Activated CD4-positive, alpha-beta T cell treated with anti-CD3 and anti-CD28 coated beads, Interleukin-2, amount 50 U/mL, for 48 hours (primary cell): Measurements from ENCODE around the gene TBL1X.
"Not testable (repeated sequence)": the region's sequence is repeated elsewhere in the genome, so short reads cannot be mapped to it uniquely, and the experiment has no call there.

Experiments used
- DNase-seq, 2 experiments: peaks; one replicate each; pipeline ENCODE4 v3.0.0-alpha.2; 2020

Gene TBL1X

GRCh38 chrX:9464435-9465371 is at the start of gene TBL1X:
TSS of gene TBL1X (plus strand) at chrX:9465058. CDS start at chrX:9653587, 188,529 bp downstream.
- DNase-seq = peak; percentile 49 to 58

GRCh38 chrX:9416562-9417348 is 48.1 kb upstream of the TBL1X start:
- no peak for DNase-seq

- DNase-seq = no peak
Measured at GRCh38 chrX:9418262-9418661, 46.6 kb upstream of the TBL1X start.

- no peak for DNase-seq
Measured at GRCh38 chrX:9420275-9421265, 44.3 kb upstream of the TBL1X start.

- DNase-seq = no peak
Measured at GRCh38 chrX:9429767-9430166, 35.1 kb upstream of the TBL1X start.

GRCh38 chrX:9430346-9430921 is 34.4 kb upstream of the TBL1X start:
- DNase-seq = no peak

- DNase-seq = no peak
Measured at GRCh38 chrX:9431281-9431680, 33.6 kb upstream of the TBL1X start.

GRCh38 chrX:9433596-9433995 is 31.3 kb upstream of the TBL1X start:
- no peak for DNase-seq

- no peak for DNase-seq
Measured at GRCh38 chrX:9434051-9434550, 30.8 kb upstream of the TBL1X start.

GRCh38 chrX:9435086-9435485 is 29.8 kb upstream of the TBL1X start:
- DNase-seq = not testable (repeated sequence)

- DNase-seq = no peak
Measured at GRCh38 chrX:9436812-9437211, 28.0 kb upstream of the TBL1X start.

- no peak for DNase-seq
Measured at GRCh38 chrX:9438933-9439494, 25.8 kb upstream of the TBL1X start.

- no peak for DNase-seq
Measured at GRCh38 chrX:9440116-9440844, 24.6 kb upstream of the TBL1X start.

- DNase-seq = no peak
Measured at GRCh38 chrX:9442056-9442455, 22.8 kb upstream of the TBL1X start.

- no peak for DNase-seq
Measured at GRCh38 chrX:9443327-9443726, 21.5 kb upstream of the TBL1X start.

- no peak for DNase-seq
Measured at GRCh38 chrX:9447906-9448305, 17.0 kb upstream of the TBL1X start.

- DNase-seq = peak in 1 of 2 experiments; percentile 10
Measured at GRCh38 chrX:9456250-9457074, 8.4 kb upstream of the TBL1X start.

- not testable (repeated sequence) for DNase-seq
Measured at GRCh38 chrX:9458034-9458433, 6.8 kb upstream of the TBL1X start.

- DNase-seq = no peak
Measured at GRCh38 chrX:9458516-9459078, 6.3 kb upstream of the TBL1X start.
